HG03575 (cell line): ENCODE results near the gene TAF1B.

Experiments
- ATAC-seq: cut with Tn5 transposase; IDR thresholded peaks from one replicate; pipeline ENCODE4 v1.9.1; 2021; ENCODE audit not compliant: unreplicated experiment, insufficient number of reproducible peaks, low FRiP score; ENCODE audit errors: extremely low read depth

Gene TAF1B

GRCh38 chr2:9972621-9973479 is 129.6 kb downstream of the TAF1B start:
- ATAC-seq = no peak

- no peak for ATAC-seq
Observed at GRCh38 chr2:9973690-9974089, 130.4 kb downstream of the TAF1B start.

GRCh38 chr2:9974343-9974742 is 131.1 kb downstream of the TAF1B start:
- ATAC-seq = no peak

GRCh38 chr2:9975328-9975727 is 132.1 kb downstream of the TAF1B start:
- no peak for ATAC-seq

- ATAC-seq = no peak
Observed at GRCh38 chr2:9975805-9976447, 132.7 kb downstream of the TAF1B start.

GRCh38 chr2:9979977-9980376 is 136.7 kb downstream of the TAF1B start:
- ATAC-seq = no peak

GRCh38 chr2:9980520-9980919 is 137.2 kb downstream of the TAF1B start:
- ATAC-seq = no peak

GRCh38 chr2:9981655-9982054 is 138.4 kb downstream of the TAF1B start:
- no peak for ATAC-seq

- no peak for ATAC-seq
Observed at GRCh38 chr2:9982248-9982647, 139.0 kb downstream of the TAF1B start.

- no peak for ATAC-seq
Observed at GRCh38 chr2:9982891-9983290, 139.6 kb downstream of the TAF1B start.

- no peak for ATAC-seq
Observed at GRCh38 chr2:9983401-9984216, 140.3 kb downstream of the TAF1B start.
